Right lobe of liver (tissue), 6 donors: ENCODE measurements around the gene MBNL2. TPM values are rescaled to one million over a fixed set of nuclear protein-coding genes. Genes with fewer than 3 reads are reported as not detected.
A peak's percentile ranks its signal among the peaks of the same experiment; 100 is the strongest.

Experiments
- ATAC-seq, 4 donors: fragments of 200-7000 bp; cut with Tn5 transposase; one replicate each; pipeline ENCODE4 v1.9.1; 2020; ENCODE audit warnings: mild to moderate bottlenecking in 4 of 4, moderate library complexity in 4 of 4
- DNase-seq, 3 donors: peaks; one replicate each; pipeline ENCODE4 v3.0.0-alpha.2; 2020
- H3K27ac ChIP-seq, 3 donors: fragments of 200-600 bp; one replicate each; pipeline ENCODE4 v1.8.0; 2022
- H3K27me3 ChIP-seq, 2 donors: fragments of 200-600 bp; one replicate each; pipeline ENCODE4 v1.8.0; 2022
- H3K36me3 ChIP-seq, 4 donors: fragments of 200-600 bp; sonication (generic) in 1 of 4; one replicate each; pipeline versions ENCODE4 v1.5.1 to v1.8.0; 2017 to 2022; ENCODE audit warnings: control low read depth in 1 of 4
- H3K4me1 ChIP-seq, 4 donors: fragments of 200-600 bp; sonication (generic) in 1 of 4; one replicate each; pipeline versions ENCODE4 v1.5.1 to v1.8.0; 2017 to 2022; ENCODE audit warnings: control low read depth in 1 of 4
- H3K4me3 ChIP-seq, 3 donors: fragments of 200-600 bp; one replicate each; pipeline ENCODE4 v1.8.0; 2022
- H3K9me3 ChIP-seq, 4 donors: fragments of 200-600 bp; sonication (generic) in 1 of 4; one replicate each; pipeline versions ENCODE4 v1.5.1 to v1.8.0; 2017 to 2022; ENCODE audit warnings: control low read depth in 1 of 4
- POLR2A ChIP-seq: fragments of 450-650 bp; IDR thresholded peaks from one replicate; pipeline ENCODE4 v1.6.1; 2017; ENCODE audit warnings: antibody characterized with exemption, mild to moderate bottlenecking
- WGBS: methylation state at CpG from one replicate; pipeline ENCODE4 v1.1.6; 2018; ENCODE audit warnings: low coverage, low lambda C conversion rate; ENCODE audit not compliant: insufficient coverage; ENCODE audit errors: missing lambda C conversion rate; 5-methylcytosine and 5-hydroxymethylcytosine counted together
- intact Hi-C, 2 donors: fragments of 100-400 bp; cut with DNase I; formaldehyde crosslinking; loops; one replicate each; pipeline versions ENCODE4 v1.11.2 to v1.14.1; 2022
- total RNA-seq, 6 experiments: library from RNA; depleted of rRNA in 2 of 6; stranded (reverse); fragments of >200 nt in 2 of 6; fragmentation: NEBNext Ultra II Directional in 3 of 6; extraction: Animal tissue kit (Norgen Biotek cat#: 25700) in 3 of 6; gene quantifications; one replicate each; pipeline versions ENCODE4 v1.1.0 to v1.2.4, GENCODE V29; 2016 to 2023
- TF ChIP-seq, protein P1 (sequence below), 4 donors: fragments of 200-600 bp in 3 of 4; fragments of 450-650 bp in 1 of 4; IDR thresholded peaks; one replicate each; pipeline versions ENCODE4 v1.5.1 to v1.8.0; 2016 to 2022; ENCODE audit warnings: antibody characterized with exemption in 4 of 4, mild to moderate bottlenecking in 2 of 4
- donor health status: DM: no; HTN: yes; CAD: no.
- donor health status: DM: no; HTN: no; CAD: no.
- donor health status: DM: no; HTN: no; CAD: no.
- donor health status: DM: no; HTN: yes; CAD: no.
- donor health status: DM: no; HTN: yes; CAD: no.

The MBNL2 gene
- total RNA-seq, 6 experiments from 2014 or later: 30.3 to 135 (median 81.5) TPM

DNA sequence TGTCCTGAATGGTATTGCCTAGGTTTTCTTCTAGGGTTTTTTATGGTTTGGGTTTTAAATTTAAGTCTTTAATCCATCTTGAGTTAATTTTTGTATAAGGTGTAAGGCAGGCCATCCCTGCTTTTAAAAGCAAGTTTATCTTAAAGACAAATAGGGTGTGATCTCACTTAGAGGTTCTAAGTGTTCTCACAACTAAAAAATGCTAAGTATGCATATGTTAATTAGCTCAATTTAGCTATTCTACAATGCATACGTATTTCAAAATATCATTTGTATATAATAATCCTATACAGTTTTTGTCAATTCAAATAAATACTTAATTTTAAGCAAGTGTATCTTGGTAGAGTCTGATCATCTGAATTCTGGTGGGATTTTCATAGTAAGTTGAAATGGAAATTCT, 50.4 kb downstream of the MBNL2 start:
- no peaks in the 10 kb centered on the region for H3K27me3 ChIP-seq
- 91% methylated on average over 1 of the region's 1 CpG for WGBS
- intact Hi-C loops: no loop called here
- TF ChIP-seq, protein P1, sequence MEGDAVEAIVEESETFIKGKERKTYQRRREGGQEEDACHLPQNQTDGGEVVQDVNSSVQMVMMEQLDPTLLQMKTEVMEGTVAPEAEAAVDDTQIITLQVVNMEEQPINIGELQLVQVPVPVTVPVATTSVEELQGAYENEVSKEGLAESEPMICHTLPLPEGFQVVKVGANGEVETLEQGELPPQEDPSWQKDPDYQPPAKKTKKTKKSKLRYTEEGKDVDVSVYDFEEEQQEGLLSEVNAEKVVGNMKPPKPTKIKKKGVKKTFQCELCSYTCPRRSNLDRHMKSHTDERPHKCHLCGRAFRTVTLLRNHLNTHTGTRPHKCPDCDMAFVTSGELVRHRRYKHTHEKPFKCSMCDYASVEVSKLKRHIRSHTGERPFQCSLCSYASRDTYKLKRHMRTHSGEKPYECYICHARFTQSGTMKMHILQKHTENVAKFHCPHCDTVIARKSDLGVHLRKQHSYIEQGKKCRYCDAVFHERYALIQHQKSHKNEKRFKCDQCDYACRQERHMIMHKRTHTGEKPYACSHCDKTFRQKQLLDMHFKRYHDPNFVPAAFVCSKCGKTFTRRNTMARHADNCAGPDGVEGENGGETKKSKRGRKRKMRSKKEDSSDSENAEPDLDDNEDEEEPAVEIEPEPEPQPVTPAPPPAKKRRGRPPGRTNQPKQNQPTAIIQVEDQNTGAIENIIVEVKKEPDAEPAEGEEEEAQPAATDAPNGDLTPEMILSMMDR (IDR thresholded peaks at IDR 0.05): no peak
- TF ChIP-seq POLR2A: no peak
- no peak for ATAC-seq
- peak overlapping the region in 2 of 3 donors; percentile 16 to 81 for H3K27ac ChIP-seq
- no peaks in the 10 kb centered on the region for H3K36me3 ChIP-seq
- no peaks in the 10 kb centered on the region for H3K9me3 ChIP-seq
- H3K4me1 ChIP-seq: peaks cover 0 to 41% (median 16%) of the 10 kb centered on the region in 4 donors
- no peak for DNase-seq
- H3K4me3 ChIP-seq: no peak overlapping the region

DNA sequence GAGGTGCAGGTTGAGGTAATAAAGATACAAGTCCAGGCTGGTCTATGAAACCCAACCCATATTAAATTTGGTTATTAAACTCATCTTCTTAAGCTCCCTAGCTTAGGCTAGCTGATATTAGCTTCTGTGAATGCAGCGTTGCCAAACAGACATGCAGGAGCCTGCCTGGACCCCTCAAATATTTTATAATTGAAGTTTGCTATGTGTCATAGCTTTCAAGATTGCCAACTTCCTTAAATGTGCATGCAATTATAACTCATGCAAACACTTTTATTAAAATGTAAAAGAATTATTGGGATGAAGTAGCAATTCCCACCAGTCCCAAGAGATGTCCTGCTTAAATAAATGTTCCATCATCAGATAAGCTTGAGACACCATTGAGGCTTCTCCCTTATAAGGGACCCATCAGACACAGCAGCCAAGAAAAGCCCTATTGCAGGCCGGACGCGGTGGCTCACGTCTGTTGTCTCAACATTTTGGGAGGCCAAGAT, 51.3 kb downstream of the MBNL2 start:
- Histone ChIP-seq H3K4me1 (peaks cover 0 to 46% (median 17%) of the 10 kb centered on the region in 4 donors), H3K9me3 (no peaks in the 10 kb centered on the region), H3K4me3 (no peak overlapping the region), H3K27ac (peak overlapping the region; percentile 69 to 81 (median 72)), H3K27me3 (no peaks in the 10 kb centered on the region), H3K36me3 (no peaks in the 10 kb centered on the region)
- 76% methylated on average over 5 of the region's 5 CpGs for WGBS
- no peak for DNase-seq
- ATAC-seq: no peak
- TF ChIP-seq, protein P1 (IDR thresholded peaks at IDR 0.05): no peak
- no peak for TF ChIP-seq POLR2A
- intact Hi-C loops: no loop called here

DNA sequence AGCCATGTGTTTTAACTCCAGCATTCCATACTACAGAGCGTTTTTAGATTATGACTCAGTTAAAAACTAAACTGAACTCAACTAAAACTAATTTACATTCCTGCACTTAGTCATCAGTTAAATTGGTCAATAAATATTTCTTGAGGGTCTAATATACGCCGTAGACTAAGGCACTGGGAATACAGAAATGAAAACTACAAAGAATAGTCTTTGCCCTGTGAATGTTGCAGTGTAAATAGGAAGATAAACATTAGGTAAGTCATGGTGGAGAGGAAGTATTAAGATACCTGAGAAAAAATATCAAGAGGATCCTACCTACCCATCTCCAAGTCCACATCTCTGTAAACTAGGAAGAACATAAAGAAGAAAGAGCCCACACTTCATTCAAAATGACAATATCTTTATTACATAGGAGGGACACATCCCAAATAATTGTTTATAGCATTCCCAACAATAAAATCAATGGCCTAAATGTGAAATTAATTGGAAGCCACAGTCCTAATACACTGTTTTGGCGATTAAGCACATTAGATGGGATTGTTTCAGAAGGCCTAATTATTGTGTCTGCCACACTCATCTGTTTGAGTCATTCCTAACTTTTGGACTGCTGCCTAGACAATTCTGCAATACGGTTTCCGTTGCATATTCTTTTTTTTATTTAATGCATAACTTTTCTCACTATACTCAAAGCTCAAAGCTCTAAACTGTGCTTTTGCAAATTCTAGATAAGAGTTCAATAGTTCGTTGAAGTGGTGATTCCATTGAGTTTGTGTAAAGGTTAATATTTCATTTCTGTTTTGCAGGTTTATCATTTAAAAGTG, 52.9 kb downstream of the MBNL2 start:
- H3K36me3 ChIP-seq: no peaks in the 10 kb centered on the region
- DNase-seq: no peak
- H3K4me3 ChIP-seq: peak overlapping the region in 2 of 3 donors; percentile 0 to 11
- no peaks in the 10 kb centered on the region for H3K27me3 ChIP-seq
- ATAC-seq: peak; percentile 51 to 71 (median 64)
- 13% methylated on average over 7 of the region's 7 CpGs for WGBS
- intact Hi-C loops: no loop called here
- peak overlapping the region; percentile 69 to 81 (median 72) for H3K27ac ChIP-seq
- no peaks in the 10 kb centered on the region for H3K9me3 ChIP-seq
- TF ChIP-seq, protein P1 (IDR thresholded peaks at IDR 0.05): no peak
- TF ChIP-seq POLR2A: no peak
- H3K4me1 ChIP-seq: peaks cover 0 to 60% (median 20%) of the 10 kb centered on the region in 4 donors

DNA sequence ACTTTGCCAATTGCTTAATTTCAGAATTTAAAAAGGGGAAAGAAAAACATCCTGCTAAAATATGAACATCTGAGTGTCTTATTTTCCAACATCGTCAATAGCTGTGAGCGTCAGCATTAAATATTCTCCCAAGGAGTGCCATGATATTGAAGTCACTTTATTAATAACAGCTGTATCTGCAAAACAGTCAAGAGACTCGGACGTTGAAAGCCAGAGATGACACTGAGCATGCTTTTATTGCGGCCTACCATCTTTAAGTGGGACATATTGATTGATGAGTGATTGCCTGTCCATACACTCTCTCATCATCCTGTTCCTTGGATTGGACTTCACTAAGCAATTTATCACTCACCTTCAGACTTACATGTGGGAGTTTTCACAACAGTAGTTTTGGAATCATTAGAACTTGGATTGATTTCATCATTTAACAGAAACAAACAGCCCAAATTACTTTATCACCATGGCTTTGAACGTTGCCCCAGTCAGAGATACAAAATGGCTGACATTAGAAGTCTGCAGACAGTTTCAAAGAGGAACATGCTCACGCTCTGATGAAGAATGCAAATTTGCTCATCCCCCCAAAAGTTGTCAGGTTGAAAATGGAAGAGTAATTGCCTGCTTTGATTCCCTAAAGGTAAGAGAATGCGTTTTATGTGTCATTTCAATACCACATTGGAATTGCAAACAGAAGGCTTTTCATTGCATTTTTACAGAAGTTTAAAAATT, 53.8 kb downstream of the MBNL2 start:
- H3K27ac ChIP-seq: peak overlapping the region; percentile 69 to 81 (median 72)
- WGBS: 26% methylated on average over 8 of the region's 8 CpGs
- H3K9me3 ChIP-seq: no peaks in the 10 kb centered on the region
- TF ChIP-seq, protein P1 (IDR thresholded peaks at IDR 0.05): no peak
- peak; percentile 75 for TF ChIP-seq POLR2A
- intact Hi-C loops: no loop called here
- peak overlapping the region; percentile 10 to 27 (median 20) for H3K4me3 ChIP-seq
- no peaks in the 10 kb centered on the region for H3K36me3 ChIP-seq
- no peak for DNase-seq
- peak in 3 of 4 donors; percentile 6 to 26 (median 9) for ATAC-seq
- no peaks in the 10 kb centered on the region for H3K27me3 ChIP-seq
- H3K4me1 ChIP-seq: peaks cover 0 to 68% (median 25%) of the 10 kb centered on the region in 4 donors
